Embryonic facial prominence (tissue), 1 donor: Measurements from ENCODE around the gene TMEM38A.

Experiments used
- DNase-seq: peaks from one replicate; pipeline ENCODE4 v3.0.0-alpha.2; 2016; ENCODE audit errors: extremely low spot score

The TMEM38A gene, protein sequence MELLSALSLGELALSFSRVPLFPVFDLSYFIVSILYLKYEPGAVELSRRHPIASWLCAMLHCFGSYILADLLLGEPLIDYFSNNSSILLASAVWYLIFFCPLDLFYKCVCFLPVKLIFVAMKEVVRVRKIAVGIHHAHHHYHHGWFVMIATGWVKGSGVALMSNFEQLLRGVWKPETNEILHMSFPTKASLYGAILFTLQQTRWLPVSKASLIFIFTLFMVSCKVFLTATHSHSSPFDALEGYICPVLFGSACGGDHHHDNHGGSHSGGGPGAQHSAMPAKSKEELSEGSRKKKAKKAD

DNA sequence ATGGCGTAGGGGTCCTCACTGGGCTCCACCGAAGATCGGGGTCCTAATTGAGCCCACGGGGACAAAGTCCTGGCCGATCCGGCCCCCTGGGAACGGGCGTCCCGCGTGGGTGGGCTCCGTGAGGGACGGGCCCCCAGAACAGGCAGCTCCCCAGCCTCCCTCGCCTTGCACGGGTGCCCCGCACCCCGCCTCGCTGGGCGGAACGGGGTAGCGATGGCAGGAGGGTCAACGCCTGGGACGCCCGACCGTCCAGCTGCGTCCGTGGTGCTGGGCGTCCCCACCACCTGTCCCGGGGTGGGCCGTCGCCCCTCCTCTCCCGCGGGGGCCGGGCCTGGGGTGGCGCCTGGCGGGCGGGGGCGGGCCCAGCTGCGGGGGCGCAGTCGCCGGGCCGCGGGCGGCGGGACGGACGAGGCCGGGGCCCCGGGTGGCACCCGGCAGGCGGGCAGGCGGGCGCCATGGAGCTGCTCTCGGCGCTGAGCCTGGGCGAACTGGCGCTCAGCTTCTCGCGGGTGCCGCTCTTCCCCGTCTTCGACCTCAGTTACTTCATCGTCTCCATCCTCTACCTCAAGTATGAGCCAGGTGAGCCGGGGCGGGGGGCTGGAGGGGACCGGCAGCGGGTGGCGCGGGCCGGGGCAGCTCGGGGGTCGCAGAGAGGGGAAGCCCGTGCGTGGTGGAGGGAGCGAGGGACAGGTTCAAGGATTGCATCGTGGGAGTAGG is at the start of gene TMEM38A:
TMEM38A (plus strand) TSS at position 377 of the 717 bp plus-strand sequence; CDS start at position 456, 79 bp downstream.
- no peak for DNase-seq

DNA sequence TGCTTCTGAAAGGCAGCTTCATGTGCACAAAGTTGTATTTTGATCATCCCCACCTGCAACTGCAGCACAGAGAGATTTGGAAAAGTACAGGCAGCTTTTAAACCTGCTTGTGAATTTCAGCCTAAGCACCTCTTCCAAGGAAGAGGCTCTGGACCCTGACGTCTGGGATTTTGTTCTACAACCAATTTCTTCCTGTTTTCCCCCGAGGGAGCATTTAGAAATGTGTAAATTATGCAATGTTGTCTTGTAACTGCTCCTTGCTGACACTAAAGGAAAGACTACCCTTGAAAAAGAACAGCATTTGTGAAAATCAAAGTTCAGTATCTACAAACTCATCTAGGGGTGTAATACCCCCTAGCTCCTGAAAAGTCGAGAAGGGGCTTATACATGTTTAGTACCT is 48.3 kb upstream of the TMEM38A start:
- no peak for DNase-seq

DNA sequence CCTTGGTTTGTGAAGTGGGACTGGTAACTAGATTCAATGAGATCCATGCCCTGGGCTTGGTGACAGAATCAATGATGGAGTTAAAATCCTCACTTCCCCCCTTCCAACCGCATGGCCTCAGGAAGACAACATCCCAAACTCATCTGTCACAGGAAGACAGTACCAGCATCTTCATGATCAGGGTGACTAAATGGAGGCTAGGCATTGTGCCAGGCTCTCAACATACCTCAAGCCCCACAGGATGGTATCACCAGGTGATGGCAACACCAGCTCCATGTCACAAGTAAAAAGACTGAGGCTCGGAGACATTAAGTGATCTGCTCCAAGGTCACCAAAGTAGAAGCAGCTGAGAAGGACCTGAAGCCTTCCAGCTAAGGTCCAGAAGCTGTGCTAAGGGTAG is 47.1 kb upstream of the TMEM38A start:
- DNase-seq, result no peak

DNA sequence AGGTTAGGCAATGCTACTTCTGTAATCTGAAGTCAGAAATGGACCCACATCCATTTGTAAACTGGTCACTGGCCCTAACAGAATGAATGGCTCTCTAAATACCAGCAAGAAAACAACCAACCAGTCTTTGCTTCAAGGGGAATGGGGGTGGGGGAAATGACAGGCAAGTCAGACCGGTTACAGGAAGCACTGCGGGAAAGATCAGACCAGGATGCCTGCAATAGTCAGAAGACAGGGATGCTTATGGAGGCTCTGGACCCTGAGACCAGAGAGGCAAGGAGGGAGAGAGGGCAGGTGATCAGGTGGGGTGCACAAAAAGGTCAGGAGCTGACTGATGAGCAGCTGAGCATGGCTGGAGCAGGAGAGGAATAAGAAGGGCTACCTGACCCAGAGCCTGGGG is 46.0 kb upstream of the TMEM38A start:
- no peak for DNase-seq

DNA sequence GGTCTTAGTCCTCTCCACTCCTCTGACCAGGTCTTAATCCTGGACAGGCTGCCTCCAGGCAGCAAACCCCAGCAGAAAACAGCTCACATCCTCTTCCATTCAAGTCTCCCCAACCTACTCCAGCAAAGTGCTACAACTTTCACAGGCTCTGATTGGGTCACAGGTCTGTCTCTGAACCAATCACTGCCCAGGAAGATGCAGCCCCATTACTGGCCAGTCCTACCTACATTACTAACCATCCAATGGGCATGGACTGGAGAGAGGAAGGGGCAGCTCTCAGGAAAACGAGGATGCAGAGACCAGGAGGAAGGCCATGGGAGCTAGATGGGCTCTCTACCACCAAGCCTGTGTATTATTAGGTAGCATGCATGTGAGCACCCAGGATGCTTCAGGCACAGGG is 45.1 kb upstream of the TMEM38A start:
- DNase-seq, result no peak

- DNase-seq, result no peak
Measured at GRCh38 chr19:16618248-16618647, 42.7 kb upstream of the TMEM38A start.

DNA sequence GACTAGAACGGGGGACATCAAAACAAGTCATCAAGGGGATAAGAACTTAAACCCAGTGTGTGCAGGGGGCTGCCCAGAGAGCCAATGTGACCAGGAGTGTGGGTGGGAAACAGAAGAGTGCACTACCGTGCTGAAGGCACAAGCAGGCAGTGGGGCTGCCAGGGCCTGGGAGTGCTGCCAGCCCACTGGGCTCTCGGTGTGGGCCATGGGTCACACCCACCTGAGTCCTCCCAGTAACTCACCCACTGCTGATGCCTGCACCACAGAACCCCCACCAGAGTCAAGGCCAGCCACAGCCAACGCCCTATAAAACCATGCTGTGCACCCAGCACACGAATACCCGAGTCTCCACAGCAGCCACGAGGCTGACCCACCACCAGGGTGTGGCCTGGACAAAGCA is 41.5 kb upstream of the TMEM38A start:
- no peak for DNase-seq

DNA sequence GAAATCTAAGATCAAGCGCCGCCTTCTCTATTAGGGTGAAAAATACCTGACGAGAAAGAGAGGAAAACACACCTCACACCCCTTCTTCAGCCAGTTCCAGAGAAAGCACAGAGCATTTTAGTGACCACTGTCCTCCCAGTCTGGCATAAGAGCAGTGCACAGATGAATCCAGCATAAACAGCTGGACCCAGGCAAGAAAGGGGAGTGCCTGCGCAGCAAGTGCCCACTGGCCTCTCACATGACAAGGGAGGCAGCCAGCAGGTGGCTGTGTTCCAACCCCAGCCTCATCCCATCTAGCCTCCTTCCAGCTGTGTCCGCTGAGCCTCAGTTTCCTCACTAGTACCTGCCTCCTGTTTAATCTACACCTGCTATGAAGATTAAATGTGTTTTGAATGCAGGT is 40.9 kb upstream of the TMEM38A start:
- DNase-seq, result no peak

GRCh38 chr19:16620584-16620983 is 40.4 kb upstream of the TMEM38A start:
- DNase-seq, result no peak

GRCh38 chr19:16621165-16621800 is 39.7 kb upstream of the TMEM38A start:
- no peak for DNase-seq

- no peak for DNase-seq
Measured at GRCh38 chr19:16623066-16623465, 37.9 kb upstream of the TMEM38A start.

DNA sequence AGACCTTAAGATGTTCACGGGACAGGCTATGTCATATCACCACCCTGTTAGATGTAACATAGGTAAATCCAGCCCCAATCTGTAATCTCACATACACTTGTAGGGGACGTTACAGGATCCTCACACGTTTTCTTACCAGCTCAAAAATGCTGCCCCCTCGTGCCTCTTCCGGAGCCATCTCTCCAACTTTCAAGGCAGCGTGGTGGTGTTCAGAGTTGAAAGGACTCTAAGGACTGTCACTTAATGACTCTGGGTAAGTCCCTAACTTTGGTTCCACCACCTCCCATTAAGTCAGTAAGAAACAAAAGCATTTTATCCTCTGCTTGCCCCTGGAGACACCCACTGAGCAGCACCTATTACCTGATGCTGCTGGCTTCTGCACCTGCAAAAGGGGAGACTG is 37.4 kb upstream of the TMEM38A start:
- DNase-seq, result no peak

DNA sequence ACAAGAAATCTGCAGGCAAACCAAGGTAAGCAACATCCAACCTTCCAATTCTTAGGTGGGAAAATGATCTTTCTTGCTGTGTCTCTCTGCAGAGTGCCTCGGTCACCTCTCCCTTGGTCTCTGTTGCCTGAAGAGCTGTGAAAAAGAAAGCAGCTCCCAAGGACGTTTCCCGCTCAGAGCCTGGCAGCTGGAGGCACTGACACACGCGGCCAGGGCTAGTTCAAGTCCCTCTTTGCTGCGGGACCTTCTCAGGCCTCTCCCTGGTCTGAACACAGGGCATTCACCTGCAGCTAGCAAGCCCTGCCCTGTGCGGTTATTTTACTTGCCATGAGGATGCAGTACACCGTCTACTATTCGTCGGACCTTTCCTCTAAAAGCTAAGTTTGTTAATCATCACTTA is 36.7 kb upstream of the TMEM38A start:
- DNase-seq, result no peak

DNA sequence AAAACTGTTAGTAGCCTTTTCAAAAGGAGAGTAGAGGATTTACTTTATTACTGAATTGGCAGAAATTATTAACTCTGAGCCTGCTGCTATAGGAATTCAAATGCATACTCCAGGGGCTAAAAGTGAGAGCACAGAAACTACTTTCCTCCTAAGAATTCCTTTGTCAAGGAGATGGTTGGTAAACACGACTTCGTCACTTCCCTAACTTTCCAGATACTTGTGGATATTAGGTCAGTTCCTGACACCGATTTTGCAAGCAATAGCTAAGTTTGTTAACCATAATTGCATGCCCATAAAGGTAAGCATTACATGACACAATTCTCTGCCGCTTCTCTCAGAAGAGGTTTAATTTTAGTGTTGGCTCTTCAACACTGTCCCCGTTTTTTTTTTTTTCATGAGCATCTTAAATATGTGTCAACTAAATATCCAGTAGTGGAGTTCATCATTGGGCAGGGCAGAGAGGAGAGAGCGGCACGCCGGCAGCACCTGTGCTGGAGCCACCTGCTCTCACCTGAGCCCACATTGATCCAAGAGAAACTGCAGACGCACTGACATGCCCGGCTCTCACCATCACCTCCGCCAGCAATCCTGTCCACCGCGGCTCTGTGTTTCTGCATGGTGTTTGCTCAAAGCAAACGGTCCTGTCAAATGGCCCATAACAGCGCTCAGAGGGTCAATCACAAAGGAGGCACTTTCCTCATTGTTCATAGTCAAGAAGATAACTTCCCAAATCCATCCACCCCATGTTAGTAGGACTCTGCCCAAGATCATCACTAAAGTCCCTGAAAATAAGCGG is 35.6 kb upstream of the TMEM38A start:
- DNase-seq, result no peak

GRCh38 chr19:16626796-16627192 is 34.1 kb upstream of the TMEM38A start:
- no peak for DNase-seq

GRCh38 chr19:16627193-16627927 is 33.6 kb upstream of the TMEM38A start:
- DNase-seq, result no peak

DNA sequence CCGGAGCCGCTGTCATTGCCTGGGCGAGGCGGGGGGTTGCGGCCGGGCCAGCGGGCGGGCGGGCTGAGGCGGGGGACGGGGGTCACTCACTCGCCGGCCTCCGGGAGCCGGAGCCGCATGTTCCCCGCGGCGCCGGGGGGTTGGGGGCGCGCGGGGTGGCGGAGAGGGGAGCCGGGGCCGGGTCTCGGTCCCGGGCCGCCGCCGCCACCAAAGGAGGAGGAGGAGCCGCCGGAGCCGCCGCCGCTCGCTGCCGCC is 33.1 kb upstream of the TMEM38A start:
- DNase-seq, result no peak

- DNase-seq, result peak; percentile 89
Measured at GRCh38 chr19:16628183-16628983, 32.6 kb upstream of the TMEM38A start, which contains the start of gene MED26. MED26 (minus strand) TSS chr19:16628204; CDS start chr19:16627943, 261 bp downstream.

DNA sequence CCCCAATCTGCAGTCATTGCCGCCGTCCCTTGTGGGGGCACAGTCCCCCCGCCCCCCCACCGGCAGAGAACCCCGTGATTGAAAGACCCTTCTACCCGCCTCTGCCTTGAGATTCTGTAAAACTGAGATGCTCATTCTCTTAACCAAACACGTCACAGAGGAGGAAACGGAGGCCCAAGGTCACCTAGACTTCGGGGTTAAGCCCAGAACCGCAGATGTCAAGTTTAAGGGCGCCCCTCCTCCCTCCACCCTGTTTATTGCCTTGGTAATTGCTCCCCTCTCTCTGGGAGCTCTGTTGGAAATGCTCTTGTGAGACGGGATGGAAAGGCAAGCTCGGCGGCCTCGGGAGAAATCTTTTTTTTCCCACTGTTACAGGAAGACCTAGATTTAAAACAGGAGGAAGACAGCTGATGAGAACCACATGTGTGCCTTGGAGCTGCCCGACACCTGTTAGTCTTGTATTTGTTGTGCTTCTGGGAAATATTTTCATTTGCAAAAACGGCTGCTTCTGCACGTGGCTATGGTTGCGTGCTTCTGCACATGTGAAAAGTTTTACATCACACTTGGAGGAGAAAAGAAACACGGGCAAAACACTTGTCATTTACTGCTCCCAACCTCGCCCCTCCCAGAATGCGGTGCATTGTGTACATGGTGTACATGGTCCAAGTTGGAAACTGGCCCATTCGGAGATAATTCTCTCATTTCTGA is 31.8 kb upstream of the TMEM38A start:
- peak; percentile 62 for DNase-seq

GRCh38 chr19:16631465-16631864 is 29.5 kb upstream of the TMEM38A start:
- DNase-seq, result no peak
